ENCODE results near the gene ANAPC1.
"Not testable (repeated sequence)": the region's sequence is repeated elsewhere in the genome, so short reads cannot be mapped to it uniquely, and the experiment has no call there.

The ANAPC1 gene

GRCh38 chr2:111839625-111840282, 44.2 kb downstream of the ANAPC1 start:
- DNase-seq; intact Hi-C loops (cut with DNase I): not testable (repeated sequence)

- intact Hi-C loops (cut with DNase I); DNase-seq: not testable (repeated sequence)
These were observed 45.0 kb downstream of the ANAPC1 start for GRCh38 chr2:111838992-111839391.

- DNase-seq; intact Hi-C loops (cut with DNase I): not testable (repeated sequence)
These were observed 49.8 kb downstream of the ANAPC1 start for GRCh38 chr2:111834221-111834620.

GRCh38 chr2:111830479-111830878, 53.5 kb downstream of the ANAPC1 start:
- DNase-seq; intact Hi-C loops (cut with DNase I): not testable (repeated sequence)

- intact Hi-C loops (cut with DNase I) = not testable (repeated sequence)
These were observed 55.7 kb downstream of the ANAPC1 start for GRCh38 chr2:111828217-111828766.

GRCh38 chr2:111812970-111813622, 70.9 kb downstream of the ANAPC1 start:
- DNase-seq; intact Hi-C loops (cut with DNase I): not testable (repeated sequence)

More at GRCh38 chr2:111828217-111828766, 55.7 kb downstream of the ANAPC1 start:
- not testable (repeated sequence) for DNase-seq

GRCh38 chr2:111790633-111791032, 93.4 kb downstream of the ANAPC1 start:
- intact Hi-C loops (cut with DNase I); DNase-seq: not testable (repeated sequence)

- DNase-seq; intact Hi-C loops (cut with DNase I): not testable (repeated sequence)
These were observed 99.9 kb downstream of the ANAPC1 start for GRCh38 chr2:111784081-111784480.

GRCh38 chr2:111782195-111782594, 101.8 kb downstream of the ANAPC1 start:
- intact Hi-C loops (cut with DNase I); DNase-seq: not testable (repeated sequence)

- intact Hi-C loops (cut with DNase I); DNase-seq: not testable (repeated sequence)
These were observed 102.4 kb downstream of the ANAPC1 start for GRCh38 chr2:111781443-111782094.

- DNase-seq; intact Hi-C loops (cut with DNase I): not testable (repeated sequence)
These were observed 106.8 kb downstream of the ANAPC1 start for GRCh38 chr2:111777155-111777554.

GRCh38 chr2:111776296-111776695, 107.7 kb downstream of the ANAPC1 start:
- intact Hi-C loops (cut with DNase I); DNase-seq: not testable (repeated sequence)

- DNase-seq; intact Hi-C loops (cut with DNase I): not testable (repeated sequence)
These were observed 111.8 kb downstream of the ANAPC1 start for GRCh38 chr2:111772180-111772579.

- intact Hi-C loops (cut with DNase I); DNase-seq: not testable (repeated sequence)
These were observed 112.9 kb downstream of the ANAPC1 start for GRCh38 chr2:111770916-111771658.

GRCh38 chr2:111768266-111769190, 115.5 kb downstream of the ANAPC1 start:
- intact Hi-C loops (cut with DNase I); DNase-seq: not testable (repeated sequence)

GRCh38 chr2:111767087-111767486, 116.9 kb downstream of the ANAPC1 start:
- intact Hi-C loops (cut with DNase I) = not testable (repeated sequence)
- DNase-seq = peak in 3 of 42 donors; percentile 8 to 12 (median 12)

- DNase-seq; intact Hi-C loops (cut with DNase I): not testable (repeated sequence)
These were observed 117.7 kb downstream of the ANAPC1 start for GRCh38 chr2:111766295-111766694.

GRCh38 chr2:111764151-111764550, 119.8 kb downstream of the ANAPC1 start:
- intact Hi-C loops (cut with DNase I) = not testable (repeated sequence)
- peak in 26 of 42 donors; percentile 5 to 66 (median 31) for DNase-seq

Data from head of caudate nucleus (tissue), 42 donors.